ENCODE results near the gene NTM.

DNA sequence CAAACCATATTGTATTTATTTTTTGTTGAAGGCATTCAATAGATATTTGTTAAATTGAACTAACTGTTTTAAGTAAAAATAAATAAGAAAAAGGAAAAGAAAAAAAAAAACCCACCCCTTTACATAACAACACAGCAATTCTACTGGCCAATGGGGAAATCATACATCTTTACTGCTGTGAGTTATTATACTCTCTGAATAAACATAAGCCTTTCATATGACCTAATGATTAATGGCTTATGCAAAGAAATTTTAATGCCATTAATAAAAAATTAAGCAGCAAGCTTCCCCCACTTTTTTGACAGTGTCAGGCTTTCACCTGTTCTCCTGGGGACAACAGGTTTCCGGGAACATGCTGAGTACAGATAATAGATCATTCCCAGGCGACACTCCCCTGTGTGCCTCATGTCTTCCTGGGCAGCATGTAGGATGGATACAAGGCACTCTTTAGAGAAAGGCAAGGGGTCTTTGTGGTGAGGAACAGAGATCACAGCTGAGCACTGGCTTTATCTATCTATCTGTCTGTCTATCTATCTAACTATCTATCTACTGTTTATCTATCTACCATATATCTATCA lies 676.0 kb downstream of the NTM start:
- TF ChIP-seq ELF4 (IDR thresholded peaks at IDR 0.05) (no peak), HDGF (IDR thresholded peaks at IDR 0.05; ENCODE audit: borderline replicate concordance) (no peak), BHLHE40 (IDR thresholded peaks at IDR 0.05; ENCODE audit: borderline replicate concordance) (no peak), ZNF384 (IDR thresholded peaks at IDR 0.05) (no peak), TARDBP (IDR thresholded peaks at IDR 0.05) (no peak), NFRKB (IDR thresholded peaks at IDR 0.05) (no peak), SUZ12 (IDR thresholded peaks at IDR 0.05) (no peak), LEF1 (IDR thresholded peaks at IDR 0.05; ENCODE audit: borderline replicate concordance) (no peak), SP1 (IDR thresholded peaks at IDR 0.05) (no peak), FOXK2 (IDR thresholded peaks at IDR 0.05) (no peak), ARNT (IDR thresholded peaks at IDR 0.05) (no peak)
- TF ChIP-seq, protein P1, sequence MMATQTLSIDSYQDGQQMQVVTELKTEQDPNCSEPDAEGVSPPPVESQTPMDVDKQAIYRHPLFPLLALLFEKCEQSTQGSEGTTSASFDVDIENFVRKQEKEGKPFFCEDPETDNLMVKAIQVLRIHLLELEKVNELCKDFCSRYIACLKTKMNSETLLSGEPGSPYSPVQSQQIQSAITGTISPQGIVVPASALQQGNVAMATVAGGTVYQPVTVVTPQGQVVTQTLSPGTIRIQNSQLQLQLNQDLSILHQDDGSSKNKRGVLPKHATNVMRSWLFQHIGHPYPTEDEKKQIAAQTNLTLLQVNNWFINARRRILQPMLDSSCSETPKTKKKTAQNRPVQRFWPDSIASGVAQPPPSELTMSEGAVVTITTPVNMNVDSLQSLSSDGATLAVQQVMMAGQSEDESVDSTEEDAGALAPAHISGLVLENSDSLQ (IDR thresholded peaks at IDR 0.05), result no peak
